ENCODE data around the gene NBAS. TPM values are rescaled to one million over a fixed set of nuclear protein-coding genes. Genes with fewer than 3 reads are reported as not detected.

The NBAS gene
- polyA plus RNA-seq, 1 donor (not counting 4 experiments of a cell fraction or from before 2014, with no cell fraction given), result 27.9 TPM

GRCh38 chr2:15603044-15603765 is 42.1 kb upstream of the NBAS start:
- TF ChIP-seq CTCF (optimal IDR thresholded peaks at IDR 0.05 in 1 of 3, IDR thresholded peaks at IDR 0.05 in 1 of 3, conservative IDR thresholded peaks at IDR 0.05 in 1 of 3; ENCODE audit: extremely low read depth in 1 of 3, insufficient read depth in 2 of 3, low read length in 3 of 3) (no peak), EZH2 (IDR thresholded peaks at IDR 0.05; ENCODE audit: low read length) (no peak)
- no peak for FAIRE-seq
- H3K4me1 ChIP-seq (ENCODE audit: control insufficient read depth, extremely low read depth, insufficient read depth, low read length), result no peaks in the 10 kb centered on the region
- H3K36me3 ChIP-seq (ENCODE audit: control insufficient read depth in 2 of 2, extremely low read depth in 1 of 2, insufficient read depth in 2 of 2, low read length in 2 of 2), result peaks cover 33 to 44% of the 10 kb centered on the region in 2 experiments
- H3K4me2 ChIP-seq (ENCODE audit: control insufficient read depth, extremely low read depth, insufficient read depth, low read depth, low read length), result no peak overlapping the region
- H3K9me3 ChIP-seq (ENCODE audit: control insufficient read depth, low read depth, low read length), result no peaks in the 10 kb centered on the region
- no peak overlapping the region for H2AFZ ChIP-seq (ENCODE audit: control insufficient read depth, low read length)
- no peak overlapping the region for H3K9ac ChIP-seq (ENCODE audit: control insufficient read depth, extremely low read depth, insufficient read depth, low read length)
- H3K9me1 ChIP-seq (ENCODE audit: control insufficient read depth, extremely low read depth, insufficient read depth, low read length), result no peaks in the 10 kb centered on the region
- no peaks in the 10 kb centered on the region for H3K27me3 ChIP-seq (ENCODE audit: control insufficient read depth, extremely low read depth, insufficient read depth, low read length)
- no peak for DNase-seq (ENCODE audit: low read depth, low spot score)
- no peaks in the 10 kb centered on the region for H3K79me2 ChIP-seq (ENCODE audit: control insufficient read depth, insufficient read depth, low read length)
- no peak overlapping the region for H3K4me3 ChIP-seq (ENCODE audit: control insufficient read depth in 2 of 3, extremely low read depth in 1 of 3, insufficient read depth in 2 of 3, low read depth in 1 of 3, low read length in 3 of 3)
- H4K20me1 ChIP-seq (ENCODE audit: control insufficient read depth, extremely low read depth, insufficient read depth, low read length), result no peaks in the 10 kb centered on the region
- no peak overlapping the region for H3K27ac ChIP-seq (ENCODE audit: control insufficient read depth, insufficient read depth, low read length)
- dilution Hi-C loops (cut with MboI; ENCODE audit: extremely low pct_ligation_motif_present, low sequenced_read_pairs), result no loop called here

- Histone ChIP-seq H3K79me2 (ENCODE audit: control insufficient read depth, insufficient read depth, low read length) (no peaks in the 10 kb centered on the region), H3K9me3 (ENCODE audit: control insufficient read depth, low read depth, low read length) (no peaks in the 10 kb centered on the region), H3K4me1 (ENCODE audit: control insufficient read depth, extremely low read depth, insufficient read depth, low read length) (no peaks in the 10 kb centered on the region), H3K27me3 (ENCODE audit: control insufficient read depth, extremely low read depth, insufficient read depth, low read length) (no peaks in the 10 kb centered on the region), H3K27ac (ENCODE audit: control insufficient read depth, insufficient read depth, low read length) (no peak overlapping the region), H3K9ac (ENCODE audit: control insufficient read depth, extremely low read depth, insufficient read depth, low read length) (no peak overlapping the region), H4K20me1 (ENCODE audit: control insufficient read depth, extremely low read depth, insufficient read depth, low read length) (no peaks in the 10 kb centered on the region), H3K9me1 (ENCODE audit: control insufficient read depth, extremely low read depth, insufficient read depth, low read length) (no peaks in the 10 kb centered on the region), H3K4me3 (ENCODE audit: control insufficient read depth in 2 of 3, extremely low read depth in 1 of 3, insufficient read depth in 2 of 3, low read depth in 1 of 3, low read length in 3 of 3) (no peak overlapping the region), H2AFZ (ENCODE audit: control insufficient read depth, low read length) (no peak overlapping the region), H3K4me2 (ENCODE audit: control insufficient read depth, extremely low read depth, insufficient read depth, low read depth, low read length) (no peak overlapping the region), H3K36me3 (ENCODE audit: control insufficient read depth in 2 of 2, extremely low read depth in 1 of 2, insufficient read depth in 2 of 2, low read length in 2 of 2) (peaks cover 30 to 38% of the 10 kb centered on the region in 2 experiments)
- dilution Hi-C loops (cut with MboI; ENCODE audit: extremely low pct_ligation_motif_present, low sequenced_read_pairs), result no loop called here
- DNase-seq (ENCODE audit: low read depth, low spot score), result no peak
- no peak for FAIRE-seq
- no peak for TF ChIP-seq CTCF (optimal IDR thresholded peaks at IDR 0.05 in 1 of 3, IDR thresholded peaks at IDR 0.05 in 1 of 3, conservative IDR thresholded peaks at IDR 0.05 in 1 of 3; ENCODE audit: extremely low read depth in 1 of 3, insufficient read depth in 2 of 3, low read length in 3 of 3)
- no peak for TF ChIP-seq EZH2 (IDR thresholded peaks at IDR 0.05; ENCODE audit: low read length)
Measured at GRCh38 chr2:15602393-15602792, 41.3 kb upstream of the NBAS start.

Measured in keratinocyte (primary cell).